ENCODE measurements around the gene SF3B1. TPM values are rescaled to one million over a fixed set of nuclear protein-coding genes. Genes with fewer than 3 reads are reported as not detected.
"Not testable (repeated sequence)": the region's sequence is repeated elsewhere in the genome, so short reads cannot be mapped to it uniquely, and the experiment has no call there.

The SF3B1 gene
- polyA plus RNA-seq, 1 experiment, result 651 TPM

GRCh38 chr2:197348721-197349360, 86.0 kb downstream of the SF3B1 start:
- H3K27me3 ChIP-seq (ENCODE audit: control insufficient read depth, insufficient read depth, low read length), result no peaks in the 10 kb centered on the region
- TF ChIP-seq CTCF (IDR thresholded peaks at IDR 0.05; ENCODE audit: low read depth, low read length), result no peak

GRCh38 chr2:197345846-197346370, 88.9 kb downstream of the SF3B1 start:
- DNase-seq (ENCODE audit: low read depth, low spot score), result no peak
- TF ChIP-seq CTCF (IDR thresholded peaks at IDR 0.05; ENCODE audit: low read depth, low read length), result no peak
- CTCF ChIA-PET, result no interaction called here
- Histone ChIP-seq H3K27ac (ENCODE audit: low read depth, low read length) (no peak overlapping the region), H3K27me3 (ENCODE audit: control insufficient read depth, insufficient read depth, low read length) (no peaks in the 10 kb centered on the region), H3K4me3 (ENCODE audit: low read depth, low read length) (no peak overlapping the region), H3K9me3 (ENCODE audit: control insufficient read depth, insufficient read depth, low read length) (no peaks in the 10 kb centered on the region)
- POLR2A ChIA-PET, result no interaction called here

More at GRCh38 chr2:197348721-197349360, 86.0 kb downstream of the SF3B1 start:
- Histone ChIP-seq H3K4me3 (ENCODE audit: low read depth, low read length) (no peak overlapping the region), H3K27ac (ENCODE audit: low read depth, low read length) (no peak overlapping the region), H3K9me3 (ENCODE audit: control insufficient read depth, insufficient read depth, low read length) (no peaks in the 10 kb centered on the region)
- POLR2A ChIA-PET, result no interaction called here
- DNase-seq (ENCODE audit: low read depth, low spot score), result no peak
- CTCF ChIA-PET, result no interaction called here

- H3K27me3 ChIP-seq (ENCODE audit: control insufficient read depth, insufficient read depth, low read length); H3K9me3 ChIP-seq (ENCODE audit: control insufficient read depth, insufficient read depth, low read length); H3K4me3 ChIP-seq (ENCODE audit: low read depth, low read length); H3K27ac ChIP-seq (ENCODE audit: low read depth, low read length); DNase-seq (ENCODE audit: low read depth, low spot score); CTCF ChIA-PET; POLR2A ChIA-PET: not testable (repeated sequence)
These were observed 90.9 kb downstream of the SF3B1 start for GRCh38 chr2:197343968-197344367.

GRCh38 chr2:197340591-197340990, 94.2 kb downstream of the SF3B1 start:
- H3K27me3 ChIP-seq (ENCODE audit: control insufficient read depth, insufficient read depth, low read length), result no peaks in the 10 kb centered on the region
- ChIA-PET CTCF (no interaction called here), POLR2A (no interaction called here)
- no peak overlapping the region for H3K27ac ChIP-seq (ENCODE audit: low read depth, low read length)
- no peak overlapping the region for H3K4me3 ChIP-seq (ENCODE audit: low read depth, low read length)
- DNase-seq (ENCODE audit: low read depth, low spot score), result no peak
- TF ChIP-seq CTCF (IDR thresholded peaks at IDR 0.05; ENCODE audit: low read depth, low read length), result no peak
- no peaks in the 10 kb centered on the region for H3K9me3 ChIP-seq (ENCODE audit: control insufficient read depth, insufficient read depth, low read length)

Small RNA genes lying within 50 kb of the gene (small RNA-seq; reads per million reads assigned to genes)
- gene RF00394 (ENCODE audit: insufficient read length, low read depth), result not detected
- not detected for gene RNU6-1029P (ENCODE audit: insufficient read length, low read depth)

Other genes starting within 250 kb of the SF3B1 start
- gene ANKRD44, start 124.2 kb downstream of the SF3B1 start, polyA plus RNA-seq (2011; rRNA removed), result 12.1 and 14.7 TPM in 2 replicates
- gene COQ10B, start 18.5 kb upstream of the SF3B1 start, polyA plus RNA-seq (2011; rRNA removed), result 5.8 and 8.8 TPM in 2 replicates
- 216 and 283 TPM in 2 replicates for gene HSPD1, start 64.8 kb upstream of the SF3B1 start, polyA plus RNA-seq (2011; rRNA removed)
- 81.2 and 134 TPM in 2 replicates for gene HSPE1, start 65.4 kb upstream of the SF3B1 start, polyA plus RNA-seq (2011; rRNA removed)
- gene MOB4, start 81.0 kb upstream of the SF3B1 start, polyA plus RNA-seq (2011; rRNA removed), result 36.1 and 58.9 TPM in 2 replicates
- gene RFTN2, start 240.6 kb upstream of the SF3B1 start, polyA plus RNA-seq (2011; rRNA removed), result 5.2 and 5.7 TPM in 2 replicates

All from AG04450 (cell line).